GM18499 (cell line): ENCODE data around the gene ZNF747.
"Not testable (repeated sequence)": the region's sequence is repeated elsewhere in the genome, so short reads cannot be mapped to it uniquely, and the experiment has no call there.

Experiments used
- ATAC-seq: cut with Tn5 transposase; IDR thresholded peaks from one replicate; pipeline ENCODE4 v1.9.1; 2021; ENCODE audit warnings: moderate number of reproducible peaks; ENCODE audit not compliant: insufficient read depth, unreplicated experiment

Gene ZNF747

DNA sequence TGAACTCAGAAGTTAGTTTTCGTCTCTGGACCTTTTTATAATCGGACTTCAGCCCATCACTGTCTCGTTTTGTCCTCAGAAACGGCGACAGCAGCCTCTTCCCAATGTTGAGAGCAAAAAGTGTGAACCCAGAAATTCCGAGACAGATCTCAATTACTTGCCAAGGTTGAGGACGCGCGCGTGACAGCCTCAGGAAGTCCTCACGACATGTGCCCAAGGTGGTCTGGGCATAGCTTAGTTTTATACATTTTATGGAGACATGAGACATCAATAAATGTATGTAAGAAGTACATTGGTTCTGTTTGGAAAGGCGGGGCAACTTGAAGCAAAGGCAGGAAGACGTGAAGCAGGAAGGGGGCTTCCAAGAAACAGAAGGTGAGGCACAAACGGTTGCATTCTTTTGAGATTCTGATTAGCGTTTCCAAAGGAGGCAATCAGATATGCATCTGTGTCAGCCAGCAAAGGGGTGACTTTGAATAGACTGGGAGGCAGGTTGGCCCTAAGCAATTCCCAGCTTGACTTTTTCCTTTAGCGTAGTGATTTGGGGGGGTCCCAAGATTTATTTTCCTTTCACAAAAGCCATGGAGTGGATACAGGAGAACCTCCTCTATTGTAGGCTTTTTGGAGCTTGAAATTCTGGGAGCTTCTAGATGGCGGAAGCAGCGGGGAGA, 583 bp upstream of the ZNF747 start:
- ATAC-seq, result no peak

DNA sequence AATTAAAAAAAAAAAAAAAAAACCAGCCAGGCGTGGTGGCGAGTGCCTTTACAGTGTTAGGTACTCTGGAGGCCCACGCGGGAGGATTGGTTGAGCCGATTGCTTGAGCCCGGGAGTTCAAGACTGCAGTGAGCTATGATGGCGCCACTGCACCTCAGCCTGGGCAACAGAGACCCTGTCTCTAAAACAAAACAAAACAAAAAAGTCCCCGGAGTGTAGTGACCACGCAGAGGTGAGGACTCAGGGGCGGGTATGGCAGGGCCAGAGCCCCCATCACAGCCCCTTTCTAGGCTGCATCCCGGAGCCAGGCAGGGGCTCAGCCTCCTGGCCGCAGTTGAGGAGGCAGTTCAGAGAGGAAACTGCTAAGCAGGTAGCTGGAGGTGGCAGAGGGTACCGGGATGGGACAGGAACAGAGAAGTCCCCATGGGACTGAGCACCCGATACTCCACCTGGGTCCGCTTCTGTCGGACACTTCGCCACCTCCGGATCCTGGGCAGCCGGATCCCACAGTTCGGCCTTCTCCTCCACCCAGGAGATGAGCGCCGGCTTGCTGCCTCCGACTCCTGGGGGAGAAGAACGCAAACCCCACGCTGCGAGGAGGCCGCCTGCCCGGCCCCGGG, 800 bp downstream of the ZNF747 start:
- no peak for ATAC-seq

DNA sequence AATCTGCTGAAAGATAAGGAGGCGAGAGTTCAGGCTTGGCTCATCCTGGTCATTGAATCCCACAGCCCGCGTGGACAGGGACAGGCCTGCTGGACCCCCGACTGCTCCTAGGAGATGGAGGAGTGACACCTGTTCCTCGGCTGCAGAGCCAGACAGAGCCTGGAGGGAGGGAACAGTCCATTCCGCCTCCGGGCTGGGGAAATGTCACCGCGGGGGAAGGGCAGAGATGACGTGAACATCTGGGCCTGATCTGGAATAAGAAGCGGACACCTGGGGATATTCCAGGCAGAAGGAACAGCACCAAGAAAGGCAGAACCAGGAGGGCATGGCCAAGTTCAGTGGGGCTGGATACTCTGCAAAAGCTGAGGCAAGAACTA, 1.5 kb downstream of the ZNF747 start:
- no peak for ATAC-seq

DNA sequence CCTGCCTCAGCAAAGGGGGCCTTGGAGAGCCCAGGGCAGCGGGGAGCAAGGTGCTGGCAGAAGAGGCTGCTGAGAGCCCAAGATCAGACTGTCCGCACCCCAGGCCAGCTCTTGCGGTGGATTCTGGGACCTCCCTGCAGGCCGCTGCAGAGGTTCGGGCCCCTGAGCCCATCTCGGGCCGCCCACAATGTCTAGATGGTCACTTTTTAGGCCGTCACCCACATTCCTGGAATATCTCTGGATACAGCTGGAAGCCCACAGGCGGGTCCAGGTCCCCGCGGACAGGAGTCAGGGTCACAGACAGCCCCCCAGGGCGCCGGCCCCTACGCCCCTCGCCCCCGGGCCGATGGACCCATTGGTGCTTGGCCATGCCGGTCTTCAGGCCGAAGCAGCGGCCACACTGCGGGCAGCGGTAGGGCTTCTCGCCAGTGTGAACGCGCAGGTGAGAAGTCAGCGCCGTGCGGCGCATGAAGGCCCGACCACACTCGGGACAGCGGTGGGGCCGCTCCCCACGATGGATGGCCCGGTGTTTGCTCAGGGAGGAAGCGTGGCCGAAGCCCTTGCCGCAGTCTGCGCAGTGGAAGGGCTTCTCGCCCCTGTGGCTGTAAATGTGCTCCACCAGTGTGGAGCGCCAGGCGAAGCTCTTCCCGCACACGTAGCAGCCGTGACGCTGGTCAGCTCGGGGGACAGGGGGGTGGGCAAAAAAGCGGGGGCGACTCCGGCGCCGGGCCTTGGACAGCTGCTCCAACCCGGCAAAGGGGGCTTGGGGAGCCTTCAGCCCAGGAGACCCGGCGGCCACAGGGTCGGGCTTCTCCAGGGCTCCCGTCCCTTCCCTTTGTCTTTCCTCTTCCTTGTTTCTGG, 2.1 kb downstream of the ZNF747 start:
- no peak for ATAC-seq

DNA sequence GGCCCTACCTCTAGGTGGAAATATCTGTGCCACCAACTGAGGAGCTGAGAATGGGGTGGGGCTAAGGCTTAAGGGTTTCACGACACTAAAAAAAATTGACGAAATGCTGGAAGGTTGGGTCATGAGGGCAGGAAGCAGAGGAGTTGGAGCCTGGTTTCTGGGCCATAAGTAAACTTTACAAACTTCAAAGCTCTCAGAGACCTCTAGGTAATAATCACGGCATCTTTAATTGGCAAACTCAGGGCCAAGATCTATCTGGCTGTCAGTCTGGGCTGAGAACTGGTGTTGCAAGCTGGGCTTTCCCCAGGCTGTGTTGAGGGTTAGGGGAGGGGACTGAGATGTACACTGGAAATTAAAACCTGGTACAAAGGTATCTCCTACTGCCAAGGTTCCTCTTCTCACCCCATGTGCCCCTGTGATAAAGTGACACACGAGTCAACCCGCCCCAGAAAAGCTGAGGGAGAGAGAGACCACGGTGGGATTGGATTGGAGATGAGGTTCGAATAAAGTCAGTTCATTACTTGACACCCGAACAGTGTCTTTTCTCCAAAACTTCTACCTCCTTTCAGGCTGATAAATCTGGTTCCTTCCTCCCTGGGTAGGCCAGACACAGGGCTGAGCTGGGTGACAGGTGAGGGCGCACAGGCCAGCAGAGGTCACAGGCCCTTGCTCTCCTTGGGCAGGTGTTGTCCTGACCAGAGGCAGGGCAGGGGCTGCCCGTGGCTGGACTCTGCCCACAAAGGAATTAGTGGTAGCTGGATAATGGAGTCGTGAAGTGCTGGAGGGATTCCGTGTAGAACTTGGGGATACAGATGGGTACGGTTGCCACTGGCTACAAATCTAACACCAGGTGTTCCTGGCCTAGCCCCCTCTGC, 4.3 kb downstream of the ZNF747 start:
- no peak for ATAC-seq

DNA sequence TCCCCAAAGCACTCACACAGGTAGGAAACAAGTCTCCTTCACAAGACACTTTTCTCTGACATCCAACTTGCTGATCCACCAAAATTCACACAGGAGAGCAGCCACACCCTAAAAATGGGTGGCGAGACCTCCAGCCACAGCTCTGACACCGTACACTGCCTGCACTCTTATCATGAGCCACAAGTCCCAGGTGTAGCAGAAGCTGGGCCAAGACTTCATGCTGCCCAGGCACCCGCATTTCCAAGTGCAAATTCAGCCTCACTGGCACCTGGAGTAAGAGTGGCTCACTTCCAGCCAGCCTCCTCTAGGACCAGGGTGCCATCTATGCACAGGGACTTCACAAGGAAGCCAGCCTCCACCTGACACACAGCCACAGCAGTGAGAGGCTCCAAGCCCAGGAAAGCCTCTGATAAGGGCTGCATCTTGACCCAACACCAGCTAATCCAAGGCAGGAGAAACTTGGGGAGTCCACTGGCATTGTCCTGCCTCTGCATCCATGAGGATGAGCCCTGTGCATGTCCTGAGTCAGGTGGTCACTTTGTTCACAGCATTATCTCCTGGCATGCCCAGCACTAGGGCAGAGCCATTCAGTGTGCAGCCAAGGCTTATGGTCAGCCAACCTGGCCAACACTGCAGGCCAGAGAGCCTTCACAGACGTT, 5.7 kb downstream of the ZNF747 start:
- ATAC-seq, result no peak

DNA sequence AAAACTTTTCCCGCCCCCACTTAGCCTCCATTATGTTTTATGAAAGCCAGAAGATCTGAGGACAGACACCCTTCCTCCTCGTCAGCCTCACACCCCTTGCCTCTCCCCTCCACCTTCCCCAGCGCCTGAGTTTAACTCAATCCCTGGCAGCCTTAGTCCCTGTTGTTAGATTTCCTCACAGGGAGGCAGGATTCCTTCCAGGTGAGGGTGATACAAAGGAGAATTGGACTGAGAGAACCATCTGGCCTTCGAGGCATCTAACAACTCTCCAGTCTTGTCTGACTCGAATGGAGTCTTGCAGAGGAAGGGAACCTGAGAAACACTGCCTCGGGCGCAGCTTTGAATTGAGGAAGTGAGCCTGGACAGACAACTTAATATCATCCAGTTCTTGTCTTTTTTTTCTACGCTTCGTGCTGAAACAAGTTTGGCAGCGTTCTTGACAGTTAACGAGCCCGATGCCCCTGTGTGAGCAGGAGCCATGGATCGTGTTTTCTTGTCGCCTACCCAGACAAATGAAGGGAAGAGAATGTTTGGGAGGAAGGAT, 7.0 kb downstream of the ZNF747 start:
- no peak for ATAC-seq

DNA sequence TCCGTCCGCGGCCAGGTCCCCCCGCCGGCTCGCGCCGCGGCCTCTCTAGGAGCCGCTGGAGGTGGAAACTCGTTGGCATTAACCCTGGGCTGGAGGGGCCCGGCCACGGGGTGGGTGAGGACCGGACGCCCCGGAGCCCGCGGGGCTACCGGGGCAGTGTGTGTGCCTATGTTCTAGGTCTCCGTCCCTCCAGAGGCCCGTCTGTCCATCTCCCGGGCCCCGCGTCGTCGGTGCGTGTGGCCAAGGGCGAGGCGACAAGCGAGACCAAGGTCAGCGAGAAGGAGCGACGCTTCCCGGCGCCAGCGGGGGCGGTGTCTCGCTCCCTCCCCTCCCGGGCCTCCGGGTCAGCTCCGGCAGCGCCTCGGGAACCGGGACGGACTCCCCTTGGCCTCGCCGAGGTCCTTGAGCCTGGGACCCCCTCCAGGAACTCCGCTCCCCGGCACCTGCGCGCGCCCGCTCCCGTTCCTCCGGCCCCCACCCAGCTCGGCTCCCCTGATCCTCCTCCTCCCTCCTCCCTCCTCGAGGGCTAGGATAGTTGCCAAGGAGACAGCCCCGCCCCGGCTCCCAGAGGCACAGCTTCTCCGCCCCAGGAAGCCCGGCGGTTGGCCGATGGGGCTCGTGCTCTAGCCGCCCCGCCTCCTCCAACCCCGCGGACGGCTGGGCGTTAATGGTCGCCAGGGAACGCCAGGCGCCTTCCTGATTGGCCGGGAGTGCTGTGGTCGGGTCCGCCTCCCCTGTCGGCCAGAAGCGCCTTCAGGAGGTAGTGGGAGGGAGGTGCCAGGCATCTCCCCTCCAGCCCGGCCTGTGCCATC, 7.6 kb downstream of the ZNF747 start:
- ATAC-seq, result peak; percentile 37

DNA sequence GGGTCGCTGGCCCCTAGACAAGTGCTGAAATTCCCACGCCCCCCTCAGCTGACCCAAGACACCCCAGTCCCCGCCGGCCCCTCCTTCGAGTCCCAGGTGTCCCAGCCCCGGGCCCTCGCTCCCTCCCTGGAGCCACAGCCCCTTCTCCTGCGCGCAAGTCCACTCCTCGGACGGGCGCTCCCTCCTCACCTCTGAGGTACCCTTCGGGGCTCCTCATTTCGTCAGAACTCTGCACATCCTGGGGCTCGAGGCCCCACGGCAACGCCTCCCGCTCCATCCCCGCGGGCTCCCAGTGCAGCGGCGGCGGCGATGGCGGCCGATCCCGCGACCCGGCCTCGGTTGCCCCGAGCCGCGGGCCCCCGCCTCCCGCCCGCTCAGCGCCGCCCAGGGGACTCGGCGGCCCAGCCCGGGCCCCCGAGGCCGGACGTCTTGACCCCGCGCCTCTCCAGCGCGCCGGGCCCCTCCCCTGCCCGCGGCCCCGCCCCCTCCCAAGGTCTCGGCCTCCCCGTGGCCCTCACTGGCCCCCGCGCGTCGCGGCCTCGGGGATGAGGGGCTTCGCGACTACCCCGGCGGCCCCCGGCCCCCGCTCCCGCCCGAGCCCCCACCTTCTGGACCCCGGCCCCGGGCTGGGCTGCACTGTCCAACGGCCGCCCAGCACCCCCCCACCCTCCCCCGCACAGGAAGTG, 8.4 kb downstream of the ZNF747 start, which contains the start of gene ZNF768:
Gene ZNF768 (minus strand): TSS at position 430 of the 686 bp plus-strand sequence. CDS start 153 bp downstream, at position 277.
- peak; percentile 8 for ATAC-seq

DNA sequence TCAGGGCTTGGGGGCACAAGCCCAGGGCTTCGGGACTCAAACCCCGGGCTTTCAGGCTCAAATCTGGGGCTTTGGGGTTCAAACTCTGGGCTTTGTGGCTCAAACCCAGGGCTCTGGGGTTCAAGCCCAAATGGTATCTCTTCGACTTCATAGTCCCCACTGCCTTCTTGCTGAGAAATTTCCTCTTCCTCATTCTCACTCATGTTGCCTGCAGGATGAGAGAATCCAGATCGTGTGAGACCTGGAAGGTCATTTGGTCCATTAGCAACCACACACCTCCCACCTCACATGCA, 8.9 kb downstream of the ZNF747 start:
- ATAC-seq, result no peak

DNA sequence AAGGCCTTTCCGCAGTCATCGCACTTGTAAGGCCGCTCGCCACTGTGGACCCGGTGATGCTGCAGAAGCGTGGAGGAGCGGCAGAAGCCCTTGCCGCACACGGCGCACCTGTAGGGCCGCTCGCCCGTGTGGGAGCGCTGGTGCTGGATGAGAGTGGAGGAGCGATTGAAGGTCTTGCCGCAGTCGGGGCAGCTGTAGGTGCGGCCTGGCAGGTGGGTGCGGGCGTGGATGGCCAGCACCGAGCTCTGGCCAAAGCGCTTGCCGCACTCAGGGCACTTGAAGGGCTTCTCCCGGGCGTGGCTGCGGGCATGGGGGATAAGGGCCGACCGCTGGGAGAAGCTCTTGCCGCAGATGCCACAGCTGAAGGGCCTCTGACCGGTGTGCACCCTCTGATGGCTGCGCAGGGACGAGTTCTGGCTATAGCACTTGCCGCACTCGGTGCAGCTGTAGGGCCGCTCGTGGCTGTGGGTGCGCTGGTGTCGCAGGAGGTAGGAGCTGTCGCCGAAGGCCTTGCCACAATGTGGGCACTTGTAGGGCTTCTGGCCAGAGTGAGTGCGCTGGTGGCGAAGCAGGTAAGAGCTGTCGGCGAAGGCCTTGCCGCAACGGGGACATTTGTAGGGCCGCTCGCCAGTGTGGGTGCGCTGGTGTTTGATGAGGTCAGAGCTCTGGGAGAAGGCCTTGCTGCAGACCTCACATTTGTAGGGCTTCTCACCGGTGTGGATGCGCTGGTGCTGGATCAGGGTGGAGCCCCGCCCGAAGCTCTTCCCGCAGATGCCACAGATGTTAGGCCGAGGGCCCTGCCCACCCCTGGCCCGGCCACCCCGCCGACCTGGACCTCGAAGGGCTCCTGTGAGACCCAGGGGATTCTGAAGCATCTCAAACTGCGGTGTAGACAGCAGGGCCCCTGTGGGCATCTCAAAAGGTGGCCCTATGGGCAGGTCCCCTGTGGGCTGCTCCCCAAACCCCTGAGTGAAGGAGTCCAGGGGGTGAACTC, 9.8 kb downstream of the ZNF747 start:
- ATAC-seq, result no peak

DNA sequence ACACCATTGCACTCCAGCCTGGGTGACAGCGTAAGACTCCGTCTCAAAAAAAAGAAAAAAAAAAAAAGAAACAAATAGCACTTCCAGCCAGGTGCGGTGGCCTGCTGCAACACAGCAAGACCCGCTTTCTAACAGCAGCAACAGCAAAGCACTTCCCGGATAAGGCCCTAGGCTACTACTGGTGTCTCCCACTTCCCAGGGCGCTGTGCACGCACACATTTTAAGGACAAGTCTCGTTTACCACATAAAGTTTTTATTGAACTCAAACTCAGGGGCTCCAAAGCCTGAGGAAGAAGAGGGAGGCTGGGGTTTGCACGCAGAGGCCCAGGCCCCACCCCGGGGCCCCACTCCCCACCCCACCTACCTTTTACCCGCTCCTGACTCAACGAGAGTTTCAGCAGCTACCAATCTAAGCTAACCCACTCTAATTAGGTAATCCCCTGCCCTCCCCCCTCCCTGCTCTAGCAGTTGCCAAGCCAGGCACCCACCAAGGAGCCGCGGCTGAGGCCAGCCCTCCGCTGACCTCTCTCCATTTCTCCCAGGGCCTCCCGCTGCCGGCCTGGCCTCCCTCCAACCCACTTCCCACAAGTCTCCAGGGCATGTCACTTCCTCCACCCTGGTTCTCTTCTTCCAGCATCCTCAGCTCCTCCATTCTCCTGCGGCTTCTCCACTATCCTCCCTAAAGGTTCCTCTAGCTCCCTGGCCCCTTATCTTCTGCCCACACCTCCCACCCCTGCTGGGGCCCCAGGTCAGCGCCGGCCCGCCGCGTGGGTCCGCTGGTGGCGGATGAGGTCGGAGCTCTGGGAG, 10.7 kb downstream of the ZNF747 start:
- ATAC-seq, result no peak

DNA sequence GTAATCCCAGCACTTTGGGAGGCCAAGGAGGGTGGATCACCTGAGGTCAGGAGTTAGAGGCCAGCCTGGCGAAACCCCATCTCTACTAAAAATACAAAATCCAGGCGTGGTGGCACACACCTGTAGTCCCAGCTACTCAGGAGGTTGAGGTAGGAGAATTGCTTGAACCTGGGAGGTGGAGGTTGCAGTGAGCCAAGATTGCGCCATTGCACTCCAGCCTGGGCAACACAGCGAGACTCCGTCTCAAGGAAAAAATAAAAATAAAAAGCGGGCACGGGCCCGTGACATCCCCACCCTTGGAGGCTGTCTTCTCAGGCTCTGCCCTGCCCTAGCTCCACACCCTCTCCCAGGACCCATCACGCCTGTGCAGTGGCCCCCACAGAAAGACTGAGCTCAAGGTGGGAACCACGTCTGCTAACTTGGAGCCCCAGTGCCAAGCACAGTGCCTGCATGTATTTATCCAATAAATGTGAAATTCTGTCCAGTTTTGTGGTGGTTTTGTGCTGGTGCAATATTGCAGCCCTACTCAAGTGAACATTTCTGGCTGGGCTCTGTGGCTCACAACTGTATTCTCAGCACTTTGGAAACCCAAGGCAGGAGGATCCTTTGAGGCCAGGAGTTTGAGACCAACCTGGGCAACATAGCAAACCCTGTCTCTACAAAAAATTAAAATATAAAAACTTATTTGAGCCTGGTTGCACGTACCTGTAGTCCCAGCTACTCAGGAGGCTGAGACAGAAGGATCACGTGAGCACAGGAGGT, 11.8 kb downstream of the ZNF747 start:
- ATAC-seq, result not testable (repeated sequence)

DNA sequence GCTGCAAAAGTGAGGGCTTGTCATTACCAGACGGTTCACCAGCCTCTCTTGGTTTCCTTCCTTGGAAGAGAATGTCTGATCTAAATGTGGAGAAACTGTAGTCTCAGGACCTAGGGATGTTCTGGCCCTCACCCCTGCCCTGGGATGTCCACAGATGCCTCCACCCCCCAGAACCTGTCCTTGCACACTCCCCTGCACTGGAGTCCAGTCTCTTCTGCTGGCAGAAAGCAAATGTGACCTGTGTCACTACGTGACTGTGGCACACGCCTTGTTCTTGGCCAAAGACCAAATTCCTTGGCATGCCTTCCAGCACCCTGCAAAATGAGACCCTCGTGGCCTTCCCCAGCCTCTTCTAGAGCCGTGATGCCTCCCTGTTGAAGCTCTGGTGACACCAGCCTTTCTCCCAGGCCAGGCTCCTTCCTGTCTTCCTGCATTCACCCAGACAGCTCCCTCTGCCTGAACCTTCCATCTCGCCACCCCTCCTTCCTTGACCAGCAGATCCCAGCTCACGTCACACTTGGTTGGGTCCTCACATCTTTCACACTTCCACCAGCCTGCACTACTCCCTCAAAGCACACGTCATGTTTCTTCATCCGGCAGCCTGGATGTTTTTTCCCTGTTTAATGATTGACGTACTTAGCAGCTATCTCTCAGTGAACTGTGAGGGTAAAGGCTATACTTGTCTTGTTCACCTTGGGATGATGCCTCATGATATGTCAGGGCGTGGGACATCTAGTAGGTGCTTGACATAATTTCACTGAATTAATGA, 12.6 kb downstream of the ZNF747 start:
- ATAC-seq, result no peak

DNA sequence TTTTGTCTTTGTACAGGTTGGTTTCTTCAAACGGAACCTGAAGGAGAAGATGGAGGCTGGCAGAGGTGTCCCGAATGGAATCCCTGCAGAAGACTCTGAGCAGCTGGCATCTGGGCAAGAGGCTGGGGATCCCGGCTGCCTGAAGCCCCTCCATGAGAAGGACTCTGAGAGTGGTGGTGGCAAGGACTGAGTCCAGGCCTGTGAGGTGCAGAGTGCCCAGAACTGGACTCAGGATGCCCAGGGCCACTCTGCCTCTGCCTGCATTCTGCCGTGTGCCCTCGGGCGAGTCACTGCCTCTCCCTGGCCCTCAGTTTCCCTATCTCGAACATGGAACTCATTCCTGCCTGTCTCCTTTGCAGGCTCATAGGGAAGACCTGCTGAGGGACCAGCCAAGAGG, 13.2 kb downstream of the ZNF747 start:
- no peak for ATAC-seq
